ENCODE data around the gene FAM124A.

GRCh38 chr13:51175639-51176038 lies 46.6 kb upstream of the FAM124A start:
- TF ChIP-seq CTCF (IDR thresholded peaks at IDR 0.05) (no peak), POLR2A (IDR thresholded peaks at IDR 0.05) (no peak)

All from uterus (tissue), 2 donors.